Stromal cell of bone marrow (primary cell): Measurements from ENCODE around the gene NCKAP5.
A peak's percentile ranks its signal among the peaks of the same experiment; 100 is the strongest.

Experiments
- DNase-seq: peaks from one replicate; pipeline ENCODE4 v3.0.0-alpha.2; 2012; ENCODE audit warnings: low read depth

The NCKAP5 gene

GRCh38 chr2:133382566-133382965, 185.7 kb downstream of the NCKAP5 start:
- no peak for DNase-seq

- no peak for DNase-seq
These were observed 187.3 kb downstream of the NCKAP5 start for GRCh38 chr2:133380991-133381390.

GRCh38 chr2:133378928-133379549, 189.2 kb downstream of the NCKAP5 start:
- no peak for DNase-seq

- DNase-seq, result no peak
These were observed 189.9 kb downstream of the NCKAP5 start for GRCh38 chr2:133378386-133378785.

- no peak for DNase-seq
These were observed 190.7 kb downstream of the NCKAP5 start for GRCh38 chr2:133377599-133377998.

- peak; percentile 31 for DNase-seq
These were observed 191.2 kb downstream of the NCKAP5 start for GRCh38 chr2:133377021-133377481.

- no peak for DNase-seq
These were observed 193.5 kb downstream of the NCKAP5 start for GRCh38 chr2:133374781-133375180.

- no peak for DNase-seq
These were observed 197.0 kb downstream of the NCKAP5 start for GRCh38 chr2:133371286-133371685.

- DNase-seq, result no peak
These were observed 198.2 kb downstream of the NCKAP5 start for GRCh38 chr2:133369901-133370658.

- DNase-seq, result peak; percentile 20
These were observed 203.1 kb downstream of the NCKAP5 start for GRCh38 chr2:133365117-133365516.

- DNase-seq, result no peak
These were observed 203.6 kb downstream of the NCKAP5 start for GRCh38 chr2:133364636-133365035.

GRCh38 chr2:133363884-133364283, 204.4 kb downstream of the NCKAP5 start:
- no peak for DNase-seq

- peak; percentile 42 for DNase-seq
These were observed 206.2 kb downstream of the NCKAP5 start for GRCh38 chr2:133362061-133362476.

- DNase-seq, result no peak
These were observed 207.4 kb downstream of the NCKAP5 start for GRCh38 chr2:133360882-133361281.

GRCh38 chr2:133360190-133360589, 208.1 kb downstream of the NCKAP5 start:
- no peak for DNase-seq

GRCh38 chr2:133352719-133353118, 215.5 kb downstream of the NCKAP5 start:
- no peak for DNase-seq

GRCh38 chr2:133346654-133347053, 221.6 kb downstream of the NCKAP5 start:
- DNase-seq, result peak; percentile 83

- no peak for DNase-seq
These were observed 222.6 kb downstream of the NCKAP5 start for GRCh38 chr2:133345638-133346037.

GRCh38 chr2:133344849-133345248, 223.4 kb downstream of the NCKAP5 start:
- DNase-seq, result no peak

GRCh38 chr2:133343018-133343352, 225.3 kb downstream of the NCKAP5 start:
- no peak for DNase-seq

GRCh38 chr2:133342286-133343017, 225.8 kb downstream of the NCKAP5 start:
- DNase-seq, result no peak

GRCh38 chr2:133341575-133341974, 226.7 kb downstream of the NCKAP5 start:
- no peak for DNase-seq

GRCh38 chr2:133338224-133338623, 230.0 kb downstream of the NCKAP5 start:
- no peak for DNase-seq
